OCI-LY3 (cell line): ENCODE data around the gene EEF1AKMT3.

Source experiments
- H2AFZ ChIP-seq: fragments of 200-600, 300-600 bp; shearing (Covaris generic); 2 replicates; pipeline ENCODE4 v1.6.0; 2014; ENCODE audit warnings: antibody characterized with exemption, low read depth, low read length
- H3K27ac ChIP-seq: fragments of 200-600, 300-600 bp; sonication (generic); 2 replicates; pipeline ENCODE4 v1.5.1; 2014; ENCODE audit warnings: mild to moderate bottlenecking, low read length, moderate library complexity, mixed read lengths
- H3K27me3 ChIP-seq: fragments of 200-600, 300-600 bp; sonication (generic); 2 replicates; pipeline ENCODE4 v1.6.1; 2014; ENCODE audit warnings: low read depth, low read length, mixed read lengths
- H3K36me3 ChIP-seq: fragments of 200-600, 300-600 bp; sonication (generic); replicated peaks from 2 replicates; pipeline ENCODE3; 2014; ENCODE audit warnings: low read depth, low read length, mixed read lengths
- H3K4me1 ChIP-seq: fragments of 300-600, 200-600 bp; sonication (generic); 2 replicates; pipeline ENCODE4 v1.6.1; 2014; ENCODE audit warnings: low read length, mixed read lengths
- H3K4me2 ChIP-seq: fragments of 200-600, 300-600 bp; sonication (generic); 2 replicates; pipeline ENCODE4 v1.6.1; 2014; ENCODE audit warnings: low read length, mixed read lengths
- H3K4me3 ChIP-seq: fragments of 300-600, 200-600 bp; sonication (generic); 2 replicates; pipeline ENCODE4 v1.5.1; 2014; ENCODE audit warnings: antibody characterized with exemption, mild to moderate bottlenecking, low read length, moderate library complexity
- H3K79me2 ChIP-seq: fragments of 300-600, 200-600 bp; shearing (Covaris generic); 2 replicates; pipeline ENCODE4 v1.6.1; 2014; ENCODE audit warnings: mild to moderate bottlenecking, low read length, mixed read lengths
- H3K9ac ChIP-seq: fragments of 300-600, 200-600 bp; shearing (Covaris generic); 2 replicates; pipeline ENCODE4 v1.6.0; 2014; ENCODE audit warnings: mild to moderate bottlenecking, low read length, moderate library complexity
- H3K9me3 ChIP-seq: fragments of 200-600, 300-600 bp; shearing (Covaris generic); 2 replicates; pipeline ENCODE4 v1.6.1; 2014; ENCODE audit warnings: low read length, mixed read lengths; ENCODE audit not compliant: insufficient read depth
- H4K20me1 ChIP-seq: fragments of 200-600, 300-600 bp; sonication (generic); 2 replicates; pipeline ENCODE4 v1.6.1; 2016; ENCODE audit warnings: low read length, mixed read lengths; ENCODE audit not compliant: insufficient read depth
- CTCF ChIP-seq: fragments of 200-600, 300-600 bp; sonication (generic); IDR thresholded peaks from 2 replicates; pipeline ENCODE4 v1.5.1; 2014; ENCODE audit warnings: antibody characterized with exemption, low read length, low read depth
- EZH2phosphoT487 ChIP-seq: fragments of 200-600 bp; shearing (Covaris generic); IDR thresholded peaks from 2 replicates; pipeline ENCODE4 v1.6.1; 2018; ENCODE audit warnings: antibody characterized with exemption, mixed run types, low read depth

Gene EEF1AKMT3

GRCh38 chr12:57823908-57824640, 51.7 kb downstream of the EEF1AKMT3 start:
- peaks cover 48% of the 10 kb centered on the region for H3K36me3 ChIP-seq

GRCh38 chr12:57825451-57825850, 53.0 kb downstream of the EEF1AKMT3 start:
- peaks cover 18% of the 10 kb centered on the region for H4K20me1 ChIP-seq
- peaks cover 18% of the 10 kb centered on the region for H3K79me2 ChIP-seq
- TF ChIP-seq EZH2phosphoT487 (no peak), CTCF (no peak)
- no peak overlapping the region for H2AFZ ChIP-seq
- no peaks in the 10 kb centered on the region for H3K9me3 ChIP-seq
- H3K4me1 ChIP-seq: no peaks in the 10 kb centered on the region
- H3K9ac ChIP-seq: no peak overlapping the region
- no peaks in the 10 kb centered on the region for H3K27me3 ChIP-seq
- H3K4me3 ChIP-seq: no peak overlapping the region
- H3K4me2 ChIP-seq: no peak overlapping the region
- H3K36me3 ChIP-seq: peaks cover 52% of the 10 kb centered on the region
- no peak overlapping the region for H3K27ac ChIP-seq

More at GRCh38 chr12:57823908-57824640, 51.7 kb downstream of the EEF1AKMT3 start:
- TF ChIP-seq EZH2phosphoT487 (no peak), CTCF (no peak)
- Histone ChIP-seq H3K27me3 (no peaks in the 10 kb centered on the region), H3K4me1 (no peaks in the 10 kb centered on the region), H3K27ac (no peak overlapping the region), H3K9ac (no peak overlapping the region), H3K9me3 (no peaks in the 10 kb centered on the region), H3K4me2 (no peak overlapping the region), H2AFZ (no peak overlapping the region), H3K79me2 (peaks cover 5% of the 10 kb centered on the region; the same call in 1 of the 2 replicates), H4K20me1 (peaks cover 5% of the 10 kb centered on the region), H3K4me3 (no peak overlapping the region)

DNA sequence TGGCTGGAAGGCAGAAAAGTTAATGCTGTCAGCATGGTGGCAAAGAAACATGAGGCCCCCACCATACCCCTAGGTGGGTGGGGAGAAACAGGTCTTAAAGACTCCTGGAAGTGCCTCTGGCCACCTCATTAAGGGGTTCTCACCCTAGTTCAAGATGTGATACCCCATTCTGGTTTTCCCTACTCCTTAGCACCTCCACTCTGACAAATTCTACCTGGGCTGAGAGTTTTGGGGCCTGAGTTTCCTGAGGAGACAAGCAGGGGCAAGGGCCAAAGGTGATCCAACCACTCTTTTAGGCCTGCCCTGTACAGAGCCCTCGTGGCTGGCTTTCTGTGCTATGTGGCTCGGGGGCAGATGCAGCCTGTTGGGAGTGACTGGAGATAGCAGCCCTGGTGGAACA, 54.0 kb downstream of the EEF1AKMT3 start:
- TF ChIP-seq CTCF: no peak
- Histone ChIP-seq H3K9me3 (no peaks in the 10 kb centered on the region), H4K20me1 (peaks cover 25% of the 10 kb centered on the region), H2AFZ (no peak overlapping the region), H3K27me3 (no peaks in the 10 kb centered on the region), H3K4me2 (no peak overlapping the region), H3K4me1 (no peaks in the 10 kb centered on the region), H3K4me3 (no peak overlapping the region), H3K27ac (no peak overlapping the region), H3K9ac (no peak overlapping the region), H3K36me3 (peaks cover 52% of the 10 kb centered on the region), H3K79me2 (peaks cover 26% of the 10 kb centered on the region)

DNA sequence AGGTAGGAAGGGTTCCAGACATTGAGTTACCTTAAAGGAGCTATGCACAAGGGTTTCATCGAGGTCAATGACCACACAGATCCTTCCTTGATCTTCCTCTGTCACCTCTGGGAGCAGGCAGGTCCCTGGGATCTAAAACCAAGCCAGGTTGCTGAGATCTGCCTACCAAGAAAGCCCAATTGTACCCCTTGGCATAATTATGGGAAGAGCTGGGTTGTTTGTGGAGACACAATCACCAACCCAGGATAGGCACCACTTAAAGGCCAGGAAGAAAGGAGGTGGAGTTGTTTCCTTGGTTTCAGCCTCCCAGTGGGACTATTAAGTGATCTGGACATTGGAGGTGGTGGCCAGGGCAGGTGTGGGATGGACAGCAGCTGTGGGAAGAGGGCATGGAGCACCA, 54.6 kb downstream of the EEF1AKMT3 start:
- Histone ChIP-seq H3K79me2 (peaks cover 32% of the 10 kb centered on the region), H3K9ac (no peak overlapping the region), H3K4me2 (no peak overlapping the region), H2AFZ (no peak overlapping the region), H3K27me3 (no peaks in the 10 kb centered on the region), H3K36me3 (peaks cover 52% of the 10 kb centered on the region), H3K27ac (no peak overlapping the region), H4K20me1 (peaks cover 31% of the 10 kb centered on the region), H3K9me3 (no peaks in the 10 kb centered on the region), H3K4me1 (no peaks in the 10 kb centered on the region), H3K4me3 (no peak overlapping the region)
- TF ChIP-seq EZH2phosphoT487 (no peak), CTCF (no peak)
